Thyroid gland (tissue), 4 donors: ENCODE data around the gene UROC1. TPM values are rescaled to one million over a fixed set of nuclear protein-coding genes. Genes with fewer than 3 reads are reported as not detected.

Experiments
- DNase-seq, 2 donors: peaks; one replicate each; pipeline ENCODE4 v3.0.0-alpha.2; 2019
- H3K27ac ChIP-seq, 3 donors: fragments of 200-600 bp; sonication (generic); 1 replicate in 2 of 3; 2 replicates in 1 of 3; pipeline ENCODE4 v1.5.1; 2016 to 2019; ENCODE audit warnings: mild to moderate bottlenecking in 1 of 3, moderate library complexity in 1 of 3
- H3K27me3 ChIP-seq: fragments of 200-600 bp; sonication (generic); one replicate; pipeline ENCODE4 v1.5.1; 2019
- H3K36me3 ChIP-seq, 2 donors: fragments of 200-600 bp; sonication (generic); one replicate each; pipeline ENCODE4 v1.5.1; 2016 to 2019
- H3K4me1 ChIP-seq, 2 donors: fragments of 200-600 bp; sonication (generic); one replicate each; pipeline ENCODE4 v1.5.1; 2017 to 2019
- H3K4me3 ChIP-seq, 3 donors: fragments of 200-600 bp; sonication (generic); replicated peaks in 1 of 3; 1 replicate in 2 of 3; 2 replicates in 1 of 3; pipeline ENCODE4 v1.5.1; 2016; ENCODE audit warnings: mild to moderate bottlenecking in 1 of 3
- H3K9me3 ChIP-seq: fragments of 200-600 bp; sonication (generic); one replicate; pipeline ENCODE4 v1.5.1; 2017
- CTCF ChIP-seq, 6 experiments: fragments of 200-600 bp in 3 of 6; fragments of 450-650 bp in 3 of 6; sonication (generic) in 3 of 6; IDR thresholded peaks; one replicate each; pipeline ENCODE4 v1.5.1; 2016 to 2019; ENCODE audit warnings: antibody characterized with exemption in 6 of 6, mild to moderate bottlenecking in 2 of 6, inconsistent platforms in 1 of 6, moderate library complexity in 1 of 6
- POLR2A ChIP-seq, 2 donors: fragments of 450-650 bp; IDR thresholded peaks; one replicate each; pipeline ENCODE4 v1.6.1; 2017; ENCODE audit warnings: antibody characterized with exemption in 2 of 2, mild to moderate bottlenecking in 2 of 2, moderate library complexity in 1 of 2
- WGBS, 2 donors: methylation state at CpG; one replicate each; pipeline ENCODE4 v1.1.5; 2017; 5-methylcytosine and 5-hydroxymethylcytosine counted together
- intact Hi-C: fragments of 100-400 bp; cut with DNase I; formaldehyde crosslinking; loops from one replicate; pipeline ENCODE4 v1.15.1; 2023
- total RNA-seq, 4 donors: library from RNA; depleted of rRNA; stranded (reverse); fragments of >200 nt; gene quantifications; one replicate each; pipeline ENCODE4 v1.2.3, GENCODE V29; 2016

UROC1 gene
- total RNA-seq, 4 donors from 2014 or later: not detected

- DNase-seq: no peak
- WGBS, 2 donors: 85 to 88% methylated on average over 5 of the region's 5 CpGs
- no peaks in the 10 kb centered on the region for H3K36me3 ChIP-seq
- TF ChIP-seq POLR2A (IDR thresholded peaks at IDR 0.05): no peak
- TF ChIP-seq CTCF (IDR thresholded peaks at IDR 0.05): no peak
- no peak overlapping the region for H3K4me3 ChIP-seq
- no peaks in the 10 kb centered on the region for H3K27me3 ChIP-seq
- intact Hi-C loops: no loop called here
- no peak overlapping the region for H3K27ac ChIP-seq
- H3K4me1 ChIP-seq: no peaks in the 10 kb centered on the region
- H3K9me3 ChIP-seq: no peaks in the 10 kb centered on the region
Measured at GRCh38 chr3:126480206-126480605, 37.4 kb downstream of the UROC1 start.

DNA sequence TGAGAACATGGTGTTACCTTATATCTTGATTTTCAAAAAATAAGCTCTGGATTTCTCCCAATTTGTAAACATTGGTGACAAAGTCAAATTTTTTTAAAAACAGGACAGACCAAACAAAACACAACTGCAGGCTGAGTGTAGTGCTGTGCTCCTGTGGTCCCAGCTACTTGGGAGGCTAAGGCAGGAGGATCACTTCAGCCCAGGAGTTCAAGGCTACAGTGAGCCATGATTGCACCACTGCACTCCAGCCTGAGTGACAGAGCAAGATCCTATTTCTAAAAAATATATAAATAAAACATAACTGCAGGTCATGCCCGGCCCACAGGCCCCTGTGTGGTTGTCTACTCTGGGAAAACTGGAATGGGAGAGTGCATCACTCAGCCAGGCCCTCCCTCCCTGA, 37.9 kb downstream of the UROC1 start:
- DNase-seq: no peak
- H3K9me3 ChIP-seq: no peaks in the 10 kb centered on the region
- H3K4me3 ChIP-seq: no peak overlapping the region
- peaks cover under 1 to 3% of the 10 kb centered on the region in 2 donors for H3K4me1 ChIP-seq
- intact Hi-C loops: loop anchor here (10.0 kb wide), 1 partner anchor 215 kb away; no protein-coding TSS in a partner anchor
- TF ChIP-seq CTCF (IDR thresholded peaks at IDR 0.05) (no peak), POLR2A (IDR thresholded peaks at IDR 0.05) (no peak)
- no peaks in the 10 kb centered on the region for H3K27me3 ChIP-seq
- H3K36me3 ChIP-seq: no peaks in the 10 kb centered on the region
- H3K27ac ChIP-seq: no peak overlapping the region
- WGBS, 2 donors: 92 to 93% methylated on average over 1 of the region's 1 CpG

GRCh38 chr3:126478581-126479310, 38.8 kb downstream of the UROC1 start:
- DNase-seq: no peak
- H3K9me3 ChIP-seq: no peaks in the 10 kb centered on the region
- intact Hi-C loops: loop anchor here (10.0 kb wide), 1 partner anchor 214 kb away; no protein-coding TSS in a partner anchor
- H3K4me1 ChIP-seq: peaks cover 9 to 11% of the 10 kb centered on the region in 2 donors
- H3K27ac ChIP-seq: no peak overlapping the region
- WGBS, 2 donors: 91 to 93% methylated on average over 13 to 14 of the region's 14 CpGs
- H3K4me3 ChIP-seq: no peak overlapping the region
- no peaks in the 10 kb centered on the region for H3K27me3 ChIP-seq
- H3K36me3 ChIP-seq: no peaks in the 10 kb centered on the region
- no peak for TF ChIP-seq POLR2A (IDR thresholded peaks at IDR 0.05)
- TF ChIP-seq CTCF (IDR thresholded peaks at IDR 0.05): no peak

GRCh38 chr3:126477061-126477380, 40.6 kb downstream of the UROC1 start:
- Histone ChIP-seq H3K27ac (no peak overlapping the region), H3K4me1 (peaks cover 26 to 29% of the 10 kb centered on the region in 2 donors), H3K27me3 (no peaks in the 10 kb centered on the region), H3K9me3 (no peaks in the 10 kb centered on the region), H3K4me3 (no peak overlapping the region), H3K36me3 (no peaks in the 10 kb centered on the region)
- 50 to 53% methylated on average over 4 of the region's 4 CpGs for WGBS, 2 donors
- no peak for DNase-seq
- TF ChIP-seq CTCF (IDR thresholded peaks at IDR 0.05): no peak
- no peak for TF ChIP-seq POLR2A (IDR thresholded peaks at IDR 0.05)
- intact Hi-C loops: loop anchor here (10.0 kb wide), 1 partner anchor 212 kb away; no protein-coding TSS in a partner anchor
